Pancreas (tissue), 10 donors: Measurements from ENCODE around the gene KRT16. TPM values are rescaled to one million over a fixed set of nuclear protein-coding genes. Genes with fewer than 3 reads are reported as not detected.
"Not testable (repeated sequence)": the region's sequence is repeated elsewhere in the genome, so short reads cannot be mapped to it uniquely, and the experiment has no call there.

Experiments used
- ATAC-seq, 4 donors: fragments of 200-7000 bp; cut with Tn5 transposase; one replicate each; pipeline versions ENCODE4 v1.8.0 to v1.9.1; 2020; ENCODE audit warnings: mild to moderate bottlenecking in 4 of 4, moderate library complexity in 4 of 4
- DNase-seq, 6 donors: peaks; one replicate each; pipeline ENCODE4 v3.0.0-alpha.2; 2020
- FAIRE-seq: peaks from 2 replicates; lab custom pipeline; 2012; peaks lifted over from hg19 to GRCh38; lab: Jason Lieb, UNC
- H3K27ac ChIP-seq, 4 donors: fragments of 200-600 bp; sonication (generic); 1 replicate in 3 of 4; 2 replicates in 1 of 4; pipeline versions ENCODE4 v1.5.0 to v1.8.0; 2020
- H3K27me3 ChIP-seq, 4 donors: fragments of 200-600 bp; one replicate each; pipeline ENCODE4 v1.8.0; 2021
- H3K36me3 ChIP-seq, 3 donors: fragments of 200-600 bp; sonication (generic) in 1 of 3; one replicate each; pipeline versions ENCODE4 v1.5.0 to v1.8.0; 2020 to 2021
- H3K4me1 ChIP-seq, 3 donors: fragments of 200-600 bp; one replicate each; pipeline ENCODE4 v1.8.0; 2021
- H3K4me3 ChIP-seq, 4 donors: fragments of 200-600 bp; sonication (generic) in 2 of 4; one replicate each; pipeline versions ENCODE4 v1.5.0 to v1.8.0; 2020 to 2021
- H3K9me3 ChIP-seq, 4 donors: fragments of 200-600 bp; one replicate each; pipeline ENCODE4 v1.8.0; 2021
- CTCF ChIP-seq, 4 donors: fragments of 200-600 bp; sonication (generic) in 3 of 4; IDR thresholded peaks; one replicate each; pipeline versions ENCODE4 v1.5.0 to v1.8.0; 2021; ENCODE audit warnings: antibody characterized with exemption in 4 of 4
- WGBS, 2 donors: extraction: QIAGEN DNeasy Blood & Tissue Kit; methylation state at CpG; one replicate each; pipeline ENCODE4 v1.1.7; 2013; 5-methylcytosine and 5-hydroxymethylcytosine counted together
- intact Hi-C, 3 donors: fragments of 100-400 bp; cut with DNase I; formaldehyde crosslinking; loops; one replicate each; pipeline versions ENCODE4 v1.11.1 to v1.14.2; 2022
- polyA plus RNA-seq, 2 donors: library from polyadenylated mRNA; stranded (reverse); fragments of 200-250 nt; gene quantifications; one replicate each; pipeline ENCODE4 v1.2.3, GENCODE V29; 2013
- total RNA-seq, 6 donors: library from RNA; stranded (reverse); fragmentation: NEBNext Ultra II Directional in 4 of 6; extraction: Animal tissue kit (Norgen Biotek cat#: 25700) in 4 of 6; gene quantifications; one replicate each; pipeline versions ENCODE4 v1.2.1 to v1.2.4, GENCODE V29; 2021 to 2023
- donor health status: healthy with polysubstance abuse.
- donor health status: DM: no; HTN: no; CAD: no; lungs with moderate emphysema.
- donor health status: DM: no; HTN: no; CAD: no.
- donor health status: control.
- donor health status: control.
- donor health status: Bipolar disorder and iron deficiency.
- donor health status: DM: yes; HTN: yes; CAD: no.
- donor health status: DM: no; HTN: no; CAD: no.
- donor health status: DM: no; HTN: no; CAD: no.
- donor health status: DM: yes; HTN: yes; CAD: no.

KRT16 gene
- total and polyA plus RNA-seq, 8 donors: 0.05 to 0.61 (median 0.24) TPM; not detected in 4

GRCh38 chr17:41647038-41647813 lies 34.7 kb upstream of the KRT16 start:
- no peak for DNase-seq
- intact Hi-C loops: loop anchor here in 1 of 3 donors (10.0 kb wide), 1 partner anchor 72 kb away; the partner anchor contains the start of gene KRT9

GRCh38 chr17:41642252-41643156 lies 29.9 kb upstream of the KRT16 start:
- intact Hi-C loops: loop anchor here in 1 of 3 donors (10.0 kb wide), 1 partner anchor 68 kb away; the partner anchor contains the start of gene KRT9

More at GRCh38 chr17:41647038-41647813, 34.7 kb upstream of the KRT16 start:
- Histone ChIP-seq H3K36me3 (no peaks in the 10 kb centered on the region), H3K4me1 (peaks cover 0 to 6% (median 0%) of the 10 kb centered on the region in 3 donors), H3K27ac (no peak overlapping the region), H3K27me3 (no peaks in the 10 kb centered on the region), H3K4me3 (no peak overlapping the region), H3K9me3 (no peaks in the 10 kb centered on the region)
- no peak for TF ChIP-seq CTCF (IDR thresholded peaks at IDR 0.05)
- WGBS, 2 donors: 56 to 61% methylated on average over 15 of the region's 15 CpGs
- FAIRE-seq: peak; percentile 71
- ATAC-seq: no peak

GRCh38 chr17:41640596-41640995 lies 28.0 kb upstream of the KRT16 start:
- FAIRE-seq, H3K27me3 ChIP-seq: not testable (repeated sequence)
- intact Hi-C loops: loop anchor here in 1 of 3 donors (10.0 kb wide), 1 partner anchor 66 kb away; the partner anchor contains the start of gene KRT9

More at GRCh38 chr17:41642252-41643156, 29.9 kb upstream of the KRT16 start:
- no peak overlapping the region for H3K27ac ChIP-seq
- no peaks in the 10 kb centered on the region for H3K4me1 ChIP-seq
- no peak for TF ChIP-seq CTCF (IDR thresholded peaks at IDR 0.05)
- ATAC-seq (no peak), FAIRE-seq (no peak), DNase-seq (no peak)
- H3K9me3 ChIP-seq: no peaks in the 10 kb centered on the region
- 70 to 75% methylated on average over 13 of the region's 13 CpGs for WGBS, 2 donors
- H3K4me3 ChIP-seq: no peak overlapping the region
- H3K27me3 ChIP-seq: no peaks in the 10 kb centered on the region
- H3K36me3 ChIP-seq: no peaks in the 10 kb centered on the region

GRCh38 chr17:41639492-41640473 lies 27.2 kb upstream of the KRT16 start:
- no peaks in the 10 kb centered on the region for H3K9me3 ChIP-seq
- no peak overlapping the region for H3K4me3 ChIP-seq
- intact Hi-C loops: loop anchor here in 1 of 3 donors (10.0 kb wide), 1 partner anchor 65 kb away; the partner anchor contains the start of gene KRT9
- no peaks in the 10 kb centered on the region for H3K27me3 ChIP-seq
- DNase-seq (no peak), ATAC-seq (no peak), FAIRE-seq (no peak)
- H3K36me3 ChIP-seq: no peaks in the 10 kb centered on the region
- no peak for TF ChIP-seq CTCF (IDR thresholded peaks at IDR 0.05)
- H3K27ac ChIP-seq: no peak overlapping the region
- WGBS, 2 donors: 82 to 89% methylated on average over 7 of the region's 7 CpGs
- H3K4me1 ChIP-seq: peaks cover 4 to 6% (median 5%) of the 10 kb centered on the region in 3 donors

More at GRCh38 chr17:41640596-41640995, 28.0 kb upstream of the KRT16 start:
- 85 to 87% methylated on average over 5 of the region's 5 CpGs for WGBS, 2 donors
- not testable (repeated sequence) for H3K4me3 ChIP-seq, H3K4me1 ChIP-seq, H3K36me3 ChIP-seq, ATAC-seq, DNase-seq, H3K27ac ChIP-seq, H3K9me3 ChIP-seq
